ENCODE results near the gene WNT4. TPM values are rescaled to one million over a fixed set of nuclear protein-coding genes. Genes with fewer than 3 reads are reported as not detected.

Gene WNT4
- total and polyA plus RNA-seq, 10 of the 15 experiments (the other 5 are each of a cell fraction or from before 2014, with no cell fraction given): 0.01 TPM; not detected in 9

- in situ Hi-C loops (cut with MboI): no loop called here
- WGBS (ENCODE audit: insufficient coverage, insufficient replicate concordance, low lambda C conversion rate, missing lambda C conversion rate): 87% methylated on average over 15 of the region's 15 CpGs
- peaks cover 0 to 5% of the 10 kb centered on the region in 2 experiments; a peak in 3 of 4 replicates for H3K36me3 ChIP-seq (ENCODE audit: control insufficient read depth in 2 of 2, insufficient read depth in 2 of 2, low read length in 1 of 2)
- ChIA-PET POLR2A (interaction anchor here (1.4 kb wide), 1 partner anchor 69 kb away, joined by 3 read pairs; the partner anchor contains the start of gene CDC42), SMC1A (ENCODE audit: uncharacterized antibody, unreplicated experiment) (no interaction called here), CTCF (interaction anchor here (0.6 to 1.3 kb wide), 2 partner anchors 10 to 11 kb away, joined by 3 read pairs; no protein-coding TSS in a partner anchor), RAD21 (ENCODE audit: unreplicated experiment) (no interaction called here)
- DNase-seq (ENCODE audit: low read depth, low spot score) (no peak), FAIRE-seq (no peak), ATAC-seq (no peak)
- TF ChIP-seq NFIC (IDR thresholded peaks at IDR 0.05; ENCODE audit: low read depth, low read length): no peak
- TF ChIP-seq CEBPB (IDR thresholded peaks at IDR 0.05; ENCODE audit: borderline replicate concordance in 1 of 2, low read depth in 2 of 2, low read length in 2 of 2): no peak
- no peak for TF ChIP-seq MLLT1 (IDR thresholded peaks at IDR 0.05)
- no peak for TF ChIP-seq ATF3 (IDR thresholded peaks at IDR 0.05; ENCODE audit: borderline replicate concordance, extremely low read depth, low read depth, low read length)
- no peak for TF ChIP-seq PBX3 (IDR thresholded peaks at IDR 0.05; ENCODE audit: insufficient replicate concordance, low read depth, low read length)
- TF ChIP-seq RELA (IDR thresholded peaks at IDR 0.05; ENCODE audit: borderline replicate concordance, partially characterized antibody): no peak
- no peak for TF ChIP-seq HCFC1 (IDR thresholded peaks at IDR 0.05; ENCODE audit: low read length)
- TF ChIP-seq NKRF (conservative IDR thresholded peaks at IDR 0.05): no peak
- no peaks in the 10 kb centered on the region for H3K27me3 ChIP-seq (replicated peaks in 1 of 2; ENCODE audit: control insufficient read depth in 2 of 2, insufficient read depth in 2 of 2, low read length in 1 of 2)
- no peak overlapping the region for H3K4me3 ChIP-seq
- H3K4me2 ChIP-seq (ENCODE audit: control insufficient read depth, insufficient read depth): no peak overlapping the region
- H3K4me1 ChIP-seq (ENCODE audit: control insufficient read depth, insufficient read depth, low read length): peaks cover 34% of the 10 kb centered on the region
- H2AFZ ChIP-seq (ENCODE audit: control insufficient read depth, low read depth, low read length): no peak overlapping the region
- intact Hi-C loops (cut with micrococcal nuclease; ENCODE audit: unreplicated experiment): no loop called here
- H3K9me3 ChIP-seq (replicated peaks; ENCODE audit: control insufficient read depth, insufficient read depth, low read length): no peaks in the 10 kb centered on the region
- no TSS peak for BruUV-seq (replicated peaks)
- no peak overlapping the region for H3K27ac ChIP-seq (ENCODE audit: control insufficient read depth, insufficient read depth)
- no peak overlapping the region for H3K9ac ChIP-seq (ENCODE audit: control insufficient read depth, insufficient read depth, low read length)
- H4K20me1 ChIP-seq (ENCODE audit: control insufficient read depth, insufficient read depth): peaks cover 12% of the 10 kb centered on the region
- no peaks in the 10 kb centered on the region for H3K79me2 ChIP-seq (ENCODE audit: control insufficient read depth, insufficient read depth, low read length)
These were observed 21.4 kb downstream of the WNT4 start for GRCh38 chr1:22121421-22121911.
